HG03108 (cell line): ENCODE results near the gene AGRN.
"Not testable (repeated sequence)": the region's sequence is repeated elsewhere in the genome, so short reads cannot be mapped to it uniquely, and the experiment has no call there.

ENCODE experiments used
- ATAC-seq: cut with Tn5 transposase; IDR thresholded peaks from one replicate; pipeline ENCODE4 v1.9.1; 2021; ENCODE audit warnings: moderate library complexity; ENCODE audit not compliant: unreplicated experiment

The AGRN gene

GRCh38 chr1:981491-981954 lies 38.4 kb upstream of the AGRN start:
- ATAC-seq = no peak

GRCh38 chr1:981955-982558 lies 37.9 kb upstream of the AGRN start, which contains the start of gene PERM1:
PERM1 (minus strand) TSS chr1:982093; CDS start chr1:981029, 1,064 bp downstream.
- no peak for ATAC-seq

- no peak for ATAC-seq
Observed at GRCh38 chr1:982765-983436, 37.0 kb upstream of the AGRN start.

- ATAC-seq = no peak
Observed at GRCh38 chr1:983798-984475, 36.0 kb upstream of the AGRN start.

- no peak for ATAC-seq
Observed at GRCh38 chr1:984476-984814, 35.5 kb upstream of the AGRN start.

- ATAC-seq = no peak
Observed at GRCh38 chr1:985126-985525, 34.8 kb upstream of the AGRN start.

- not testable (repeated sequence) for ATAC-seq
Observed at GRCh38 chr1:988061-988460, 31.9 kb upstream of the AGRN start.

- not testable (repeated sequence) for ATAC-seq
Observed at GRCh38 chr1:991275-991674, 28.6 kb upstream of the AGRN start.

GRCh38 chr1:991895-992294 lies 28.0 kb upstream of the AGRN start:
- no peak for ATAC-seq

GRCh38 chr1:992362-992761 lies 27.6 kb upstream of the AGRN start:
- ATAC-seq = no peak

- ATAC-seq = no peak
Observed at GRCh38 chr1:993379-993995, 26.4 kb upstream of the AGRN start.

- ATAC-seq = not testable (repeated sequence)
Observed at GRCh38 chr1:994546-994945, 25.4 kb upstream of the AGRN start.

GRCh38 chr1:995665-996633 lies 24.0 kb upstream of the AGRN start:
- no peak for ATAC-seq

GRCh38 chr1:996851-997712 lies 22.8 kb upstream of the AGRN start:
- ATAC-seq = no peak

- no peak for ATAC-seq
Observed at GRCh38 chr1:997713-997992, 22.3 kb upstream of the AGRN start.

- ATAC-seq = no peak
Observed at GRCh38 chr1:997993-998744, 21.8 kb upstream of the AGRN start.

- no peak for ATAC-seq
Observed at GRCh38 chr1:998745-998994, 21.2 kb upstream of the AGRN start.

GRCh38 chr1:998995-999724 lies 20.8 kb upstream of the AGRN start:
- no peak for ATAC-seq
